Measurements from ENCODE around the gene IL12RB1.

IL12RB1 gene

DNA sequence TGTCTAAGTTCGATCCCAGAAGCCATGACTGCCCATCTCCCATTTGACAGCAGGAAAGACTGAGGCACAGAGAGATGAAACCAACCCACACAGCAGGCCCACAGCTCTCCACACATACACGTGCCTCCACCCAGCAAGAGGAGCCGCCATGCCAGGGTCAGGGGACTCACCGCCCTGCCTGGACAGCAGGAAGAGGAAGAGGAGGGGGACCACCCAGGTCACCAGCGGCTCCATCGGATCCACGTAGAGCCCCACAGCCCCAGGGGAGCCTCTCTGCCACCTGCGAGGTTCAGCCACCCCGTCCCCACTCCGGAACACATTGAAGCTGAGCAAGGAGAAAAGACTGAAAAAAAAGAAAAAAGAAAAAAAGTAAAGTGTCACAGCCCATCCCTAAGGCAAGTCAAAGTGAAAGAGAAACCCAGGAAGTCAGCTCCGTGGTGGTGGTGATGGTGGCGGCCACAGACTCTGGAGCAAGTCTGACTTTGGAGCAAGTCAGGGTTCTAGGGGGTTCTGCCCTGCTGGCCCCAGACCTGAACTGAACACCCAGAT lies at the start of gene IL12RB1:
TSS of gene IL12RB1 (minus strand) at position 345 of the 549 bp plus-strand sequence. CDS start at position 234, 111 bp downstream.
- peak; percentile 48 to 70 for DNase-seq
- H3K4me3 Mint-ChIP-seq, result peak within 1 kb of the TSS; percentile 94 to 98

DNA sequence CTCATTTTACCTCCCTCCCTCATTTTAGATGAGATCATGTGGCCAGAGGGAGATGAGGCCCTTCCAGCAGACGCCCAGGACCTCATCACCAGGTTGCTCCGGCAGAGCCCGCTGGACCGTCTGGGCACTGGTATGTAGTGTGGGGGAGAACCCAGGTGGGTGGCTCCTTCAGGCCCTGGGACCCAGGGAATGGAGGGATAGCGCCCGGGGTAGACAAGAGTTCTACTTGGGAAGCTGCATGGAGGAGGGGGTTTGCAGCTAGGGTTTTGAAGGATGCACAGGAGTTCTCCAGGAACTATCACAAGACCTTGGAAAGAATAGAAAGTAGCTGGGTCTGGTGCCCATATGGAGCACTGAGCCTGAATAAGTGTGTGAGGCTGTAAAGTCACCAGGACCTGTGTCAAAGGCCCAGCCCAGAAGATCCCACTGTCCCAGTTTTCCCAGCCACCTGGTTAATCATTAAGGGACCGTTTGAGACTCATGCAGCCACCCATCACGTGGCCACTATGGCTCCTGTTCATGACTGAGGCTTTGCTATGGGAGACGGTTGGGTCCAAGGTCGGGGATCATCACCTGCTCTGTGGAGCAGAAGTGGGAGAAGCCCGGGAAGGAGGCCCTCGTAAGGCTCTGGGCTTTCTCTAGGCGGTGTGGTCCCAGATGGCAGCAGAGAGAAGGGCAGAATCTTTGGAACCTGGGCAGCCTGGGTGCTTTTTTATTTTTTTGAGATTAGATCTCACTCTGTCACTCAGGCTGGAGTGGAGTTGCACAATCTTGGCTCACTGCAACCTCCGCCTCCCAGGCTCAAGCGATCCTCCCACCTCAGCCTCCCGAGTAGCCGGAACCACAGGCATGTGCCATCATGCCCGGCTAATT lies 49.2 kb upstream of the IL12RB1 start:
- Mint-ChIP-seq H3K27me3 (no peaks in the 10 kb centered on the region), H3K9me3 (peaks cover 0 to 6% of the 10 kb centered on the region in 2 donors), H3K4me1 (no peaks in the 10 kb centered on the region), H3K4me3 (no peak overlapping the region), H3K27ac (no peak overlapping the region)
- no peak for ATAC-seq
- no peak for DNase-seq

More for the DNA sequence above, at the start of gene IL12RB1:
- H3K9me3 Mint-ChIP-seq, result peaks cover 10% of the 10 kb centered on the region in 2 donors
- H3K27ac Mint-ChIP-seq, result peak within 1 kb of the TSS; percentile 96 to 98
- ATAC-seq, result peak; percentile 65
- H3K27me3 Mint-ChIP-seq, result no peaks in the 10 kb centered on the region
- peaks cover 69% of the 10 kb centered on the region for H3K4me1 Mint-ChIP-seq

DNA sequence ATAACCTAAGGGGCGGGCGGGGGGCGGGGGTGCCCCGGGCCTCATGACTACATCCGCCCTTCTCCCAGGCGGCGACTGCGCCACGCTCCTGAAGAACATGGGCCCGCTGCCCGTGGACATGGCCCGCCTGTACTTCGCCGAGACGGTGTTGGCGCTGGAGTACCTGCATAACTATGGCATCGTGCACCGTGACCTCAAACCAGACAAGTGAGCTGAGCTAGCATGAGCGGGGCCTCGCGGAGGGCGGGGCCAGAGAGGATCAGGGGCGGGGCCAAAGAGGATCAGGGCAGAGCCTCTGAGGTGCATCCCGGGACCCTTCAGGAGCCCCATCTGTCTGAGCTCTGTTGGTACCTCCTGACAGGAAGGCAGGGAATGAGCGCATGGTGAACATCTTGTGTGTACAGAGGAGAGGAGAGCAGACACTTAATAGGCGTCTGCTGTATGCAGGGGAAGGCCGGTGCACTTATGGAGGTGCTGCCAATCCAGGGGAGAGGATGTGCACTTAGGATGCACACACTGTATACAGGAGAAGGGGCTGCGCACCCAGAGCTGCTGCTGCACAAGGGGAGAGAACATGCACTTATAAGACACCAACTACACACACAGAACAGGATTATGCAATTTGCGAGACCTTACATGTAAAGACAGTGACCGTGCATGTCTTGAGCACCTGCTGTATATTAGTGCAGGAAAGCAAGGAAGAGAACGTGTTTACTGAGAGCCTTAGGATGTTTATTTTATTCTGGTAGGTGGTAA lies 45.3 kb upstream of the IL12RB1 start:
- Mint-ChIP-seq H3K27ac (no peak overlapping the region), H3K4me1 (peaks cover 7% of the 10 kb centered on the region)
- no peak for ATAC-seq

DNA sequence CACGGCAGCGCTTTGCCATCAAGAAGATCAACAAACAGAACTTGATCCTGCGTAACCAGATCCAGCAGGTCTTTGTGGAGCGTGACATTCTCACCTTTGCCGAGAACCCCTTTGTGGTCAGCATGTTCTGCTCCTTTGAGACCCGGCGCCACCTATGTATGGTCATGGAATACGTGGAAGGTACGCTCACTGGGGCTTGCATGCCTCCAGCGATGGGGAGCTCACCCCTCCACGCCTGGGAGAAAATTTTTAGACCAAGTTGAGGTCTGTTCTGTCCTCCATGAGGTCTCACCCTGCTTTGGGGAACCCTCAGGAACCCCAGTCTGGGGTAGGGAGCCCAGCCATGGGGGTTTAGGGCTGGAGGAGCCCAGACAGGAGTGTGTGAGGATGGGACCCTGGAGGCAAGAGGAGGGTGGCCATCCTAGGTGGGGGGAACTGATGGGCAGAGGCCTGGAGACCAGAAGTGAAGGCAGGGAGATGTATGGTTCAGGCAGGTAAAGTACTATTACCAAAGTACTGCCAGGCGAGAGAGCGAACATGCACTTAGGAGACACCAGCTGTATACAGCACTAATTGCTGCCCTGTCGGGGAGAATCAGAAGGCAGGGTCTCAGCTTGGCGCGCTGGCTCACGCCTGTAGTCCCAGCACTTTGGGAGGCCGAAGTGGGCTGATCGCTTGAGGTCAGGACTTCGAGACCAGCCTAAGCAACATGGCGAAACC lies 43.9 kb upstream of the IL12RB1 start:
- Mint-ChIP-seq H3K4me1 (peaks cover 7% of the 10 kb centered on the region), H3K27ac (peak overlapping the region in 1 of 2 donors; percentile 28), H3K27me3 (no peaks in the 10 kb centered on the region), H3K9me3 (no peaks in the 10 kb centered on the region), H3K4me3 (no peak overlapping the region)
- DNase-seq, result no peak
- no peak for ATAC-seq

More for the DNA sequence above, 45.3 kb upstream of the IL12RB1 start:
- Mint-ChIP-seq H3K27me3 (no peaks in the 10 kb centered on the region), H3K4me3 (no peak overlapping the region), H3K9me3 (no peaks in the 10 kb centered on the region)
- DNase-seq, result no peak

DNA sequence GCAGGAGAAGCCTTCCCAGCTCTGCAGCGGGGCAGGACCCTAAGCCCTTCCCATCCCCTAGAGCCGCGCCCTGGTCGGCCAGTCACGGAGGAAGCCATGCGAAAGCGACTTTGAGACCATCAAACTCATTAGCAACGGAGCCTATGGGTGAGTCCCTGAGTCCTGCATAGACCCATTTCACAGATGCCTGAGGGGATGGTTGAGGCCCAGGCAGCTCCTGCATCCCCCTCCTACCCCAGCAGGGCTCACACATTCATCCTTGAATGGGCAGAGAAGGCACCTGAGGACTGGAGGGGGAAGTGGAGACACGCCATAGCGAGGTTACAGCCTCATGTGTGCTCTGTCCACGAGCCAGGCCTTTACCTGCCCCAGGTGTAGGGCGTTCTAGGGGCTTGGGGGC lies 42.1 kb upstream of the IL12RB1 start:
- ATAC-seq (no peak), DNase-seq (no peak)
- no peak overlapping the region for H3K4me3 Mint-ChIP-seq
- peaks cover 7% of the 10 kb centered on the region for H3K4me1 Mint-ChIP-seq
- no peaks in the 10 kb centered on the region for H3K9me3 Mint-ChIP-seq
- no peak overlapping the region for H3K27ac Mint-ChIP-seq
- H3K27me3 Mint-ChIP-seq, result no peaks in the 10 kb centered on the region

GRCh38 chr19:18128044-18128443 lies 41.3 kb upstream of the IL12RB1 start:
- Mint-ChIP-seq H3K27me3 (no peaks in the 10 kb centered on the region), H3K27ac (no peak overlapping the region), H3K9me3 (no peaks in the 10 kb centered on the region), H3K4me3 (no peak overlapping the region), H3K4me1 (peaks cover 7% of the 10 kb centered on the region)
- ATAC-seq (peak; percentile 76), DNase-seq (no peak)

DNA sequence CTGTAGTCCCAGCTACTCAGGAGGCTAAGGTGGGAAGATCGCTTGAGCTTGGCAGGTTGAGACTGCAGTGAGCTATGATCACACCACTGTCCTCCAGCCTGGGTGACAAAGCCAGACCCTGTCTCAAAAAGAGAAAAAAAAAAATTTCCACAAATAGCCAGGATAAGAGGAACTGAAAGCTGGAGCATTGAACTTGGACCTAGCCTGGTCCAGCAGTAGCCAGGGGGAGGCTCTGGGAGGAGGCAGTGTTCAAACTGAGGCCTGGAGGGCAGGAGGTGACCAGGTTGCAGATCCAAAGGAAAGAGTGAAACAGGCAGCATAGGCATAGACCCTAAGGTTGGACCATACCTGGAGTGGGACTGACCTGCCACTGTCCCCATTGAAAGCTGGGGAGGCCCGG lies 39.4 kb upstream of the IL12RB1 start:
- ATAC-seq, result no peak
- peaks cover 7% of the 10 kb centered on the region for H3K4me1 Mint-ChIP-seq

DNA sequence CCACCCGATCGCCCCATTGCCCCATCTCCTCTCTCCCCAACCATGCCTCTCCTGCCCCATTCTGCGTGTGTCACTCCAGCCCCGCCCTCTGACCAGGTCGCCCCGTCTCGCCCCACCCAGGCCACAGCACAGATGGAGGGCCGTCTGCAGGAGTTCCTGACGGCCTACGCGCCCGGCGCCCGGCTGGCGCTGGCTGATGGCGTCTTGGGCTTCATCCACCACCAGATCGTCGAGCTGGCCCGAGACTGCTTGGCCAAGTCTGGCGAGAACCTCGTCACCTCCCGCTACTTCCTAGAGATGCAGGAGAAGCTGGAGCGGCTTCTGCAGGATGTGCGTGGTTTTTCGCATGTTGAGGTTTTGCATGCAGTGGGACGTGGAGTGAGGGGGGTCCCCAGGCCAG lies 37.1 kb upstream of the IL12RB1 start:
- no peaks in the 10 kb centered on the region for H3K9me3 Mint-ChIP-seq
- peaks cover 28% of the 10 kb centered on the region for H3K4me1 Mint-ChIP-seq
- H3K4me3 Mint-ChIP-seq, result no peak overlapping the region
- H3K27me3 Mint-ChIP-seq, result no peaks in the 10 kb centered on the region
- no peak overlapping the region for H3K27ac Mint-ChIP-seq
- ATAC-seq (no peak), DNase-seq (no peak)

More for the DNA sequence above, 39.4 kb upstream of the IL12RB1 start:
- Mint-ChIP-seq H3K9me3 (no peaks in the 10 kb centered on the region), H3K4me3 (no peak overlapping the region), H3K27me3 (no peaks in the 10 kb centered on the region), H3K27ac (peak overlapping the region; percentile 25 to 85)
- no peak for DNase-seq

DNA sequence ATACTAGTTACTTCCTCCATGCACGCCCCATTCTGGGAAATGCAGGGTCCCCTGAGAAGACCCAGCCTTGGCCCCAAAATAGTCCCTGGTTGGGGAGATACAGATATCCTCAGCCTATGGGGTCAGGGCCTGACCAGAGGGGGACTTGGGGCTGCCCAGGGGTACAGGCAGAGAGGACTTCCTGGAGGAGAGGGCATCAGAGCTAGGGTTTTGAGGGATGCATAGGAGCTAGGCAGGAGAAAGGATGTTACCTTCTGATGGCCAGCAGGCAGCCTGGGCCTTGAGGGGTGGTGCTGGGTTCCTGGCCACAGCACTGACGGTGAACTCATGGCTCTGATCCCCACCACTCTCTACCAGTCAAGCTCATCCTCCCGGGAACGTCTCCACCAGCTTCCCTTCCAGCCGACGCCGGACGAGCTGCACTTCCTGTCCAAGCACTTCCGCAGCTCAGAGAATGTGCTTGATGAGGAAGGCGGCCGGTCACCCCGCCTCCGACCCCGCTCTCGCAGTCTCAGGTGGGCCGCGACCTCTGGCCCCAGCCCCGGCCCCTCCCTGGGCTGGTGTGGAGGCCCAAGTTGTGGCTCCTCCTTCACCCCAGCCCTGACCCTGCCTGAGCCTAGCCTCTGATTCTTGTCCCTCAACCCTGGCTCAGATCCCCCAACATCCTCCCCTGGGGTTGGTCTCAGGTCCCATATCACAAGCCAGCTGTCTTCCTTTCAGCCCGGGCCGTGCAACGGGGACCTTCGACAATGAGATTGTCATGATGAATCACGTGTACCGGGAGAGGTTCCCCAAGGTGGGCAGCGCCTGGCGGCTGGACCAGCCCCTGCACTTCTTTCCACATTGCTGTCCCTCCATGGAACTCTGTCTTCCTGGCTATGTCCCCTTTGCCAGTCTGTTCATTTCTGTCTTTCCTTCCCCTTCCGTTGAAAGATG lies 36.4 kb upstream of the IL12RB1 start:
- Mint-ChIP-seq H3K4me1 (peaks cover 30% of the 10 kb centered on the region), H3K27ac (peak overlapping the region in 1 of 2 donors; percentile 67), H3K4me3 (no peak overlapping the region), H3K9me3 (no peaks in the 10 kb centered on the region), H3K27me3 (no peaks in the 10 kb centered on the region)
- ATAC-seq (no peak), DNase-seq (no peak)

DNA sequence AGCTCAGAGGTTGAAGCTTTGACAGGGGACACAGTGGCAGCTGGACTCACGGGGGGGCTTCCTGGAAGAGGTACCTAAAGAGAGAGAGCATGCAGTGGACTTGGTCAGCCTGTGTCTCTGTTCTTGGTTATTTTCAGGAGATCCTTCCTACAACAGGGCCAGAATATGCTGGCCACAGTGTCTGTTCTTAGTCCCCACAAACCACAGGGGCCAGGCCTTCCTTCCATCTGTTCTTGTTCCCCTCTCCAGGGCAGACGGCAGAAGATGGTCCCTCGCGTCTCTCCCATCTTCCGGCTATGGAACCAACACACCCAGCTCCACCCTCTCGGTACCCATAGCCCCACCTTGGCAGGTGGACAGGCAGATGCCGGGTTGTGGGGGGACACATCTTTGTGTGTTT lies 35.7 kb upstream of the IL12RB1 start:
- H3K27ac Mint-ChIP-seq, result peak overlapping the region in 1 of 2 donors; percentile 88
- ATAC-seq (no peak), DNase-seq (no peak)
- no peak overlapping the region for H3K4me3 Mint-ChIP-seq
- H3K9me3 Mint-ChIP-seq, result no peaks in the 10 kb centered on the region
- peaks cover 33% of the 10 kb centered on the region for H3K4me1 Mint-ChIP-seq
- no peaks in the 10 kb centered on the region for H3K27me3 Mint-ChIP-seq

DNA sequence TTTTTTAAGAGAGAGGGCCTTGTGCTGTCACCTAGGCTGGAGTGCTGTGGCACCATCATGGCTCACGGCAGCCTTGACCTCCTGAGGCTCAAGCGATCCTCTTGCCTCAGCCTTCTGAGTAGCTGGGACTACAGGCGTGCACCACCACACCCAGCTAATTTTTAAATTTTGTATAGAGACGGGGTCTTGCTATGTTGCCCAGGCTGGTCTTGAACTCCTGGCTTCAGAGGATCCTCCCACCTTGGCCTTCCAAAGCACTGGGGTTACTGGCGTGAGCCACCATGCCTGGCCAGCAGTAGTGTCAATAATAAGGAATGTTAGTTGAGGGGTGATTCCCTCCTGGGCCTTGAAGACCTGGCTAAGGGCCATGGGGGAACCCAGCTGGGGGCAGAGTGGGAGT lies 34.4 kb upstream of the IL12RB1 start:
- ATAC-seq (no peak), DNase-seq (no peak)
- Mint-ChIP-seq H3K27ac (no peak overlapping the region), H3K4me1 (peaks cover 38% of the 10 kb centered on the region), H3K4me3 (no peak overlapping the region), H3K9me3 (no peaks in the 10 kb centered on the region), H3K27me3 (no peaks in the 10 kb centered on the region)

DNA sequence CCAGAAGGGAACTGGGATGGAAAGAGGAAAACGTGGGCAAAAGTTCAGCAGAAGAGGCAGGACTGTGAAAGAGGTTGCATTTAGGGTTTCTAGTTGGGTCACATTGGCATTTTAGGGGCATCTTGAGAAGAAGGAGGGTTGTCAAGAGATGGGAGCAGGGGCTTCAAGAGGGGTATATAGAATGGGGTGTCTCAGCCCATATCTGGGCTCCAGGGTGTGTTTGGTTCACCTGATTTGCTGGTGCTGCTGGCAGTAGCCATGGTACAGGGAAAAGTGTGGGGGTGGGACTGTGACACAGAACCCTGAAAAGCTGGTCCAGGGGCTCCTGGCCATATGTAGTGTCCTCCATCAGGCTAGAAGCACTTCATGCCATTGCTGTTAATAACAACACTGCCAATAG lies 33.4 kb upstream of the IL12RB1 start:
- H3K4me3 Mint-ChIP-seq, result peak overlapping the region; percentile 81 to 93
- ATAC-seq (no peak), DNase-seq (no peak)
- no peaks in the 10 kb centered on the region for H3K27me3 Mint-ChIP-seq
- H3K4me1 Mint-ChIP-seq, result peaks cover 45% of the 10 kb centered on the region
- H3K27ac Mint-ChIP-seq, result peak overlapping the region; percentile 7 to 97
- no peaks in the 10 kb centered on the region for H3K9me3 Mint-ChIP-seq

- Mint-ChIP-seq H3K4me3 (peak overlapping the region; percentile 81 to 93), H3K27ac (peak overlapping the region; percentile 7 to 97), H3K9me3 (no peaks in the 10 kb centered on the region), H3K4me1 (peaks cover 49% of the 10 kb centered on the region), H3K27me3 (no peaks in the 10 kb centered on the region)
- peak; percentile 63 for ATAC-seq
- peak; percentile 45 to 63 for DNase-seq
Measured at GRCh38 chr19:18119717-18120105, 33.0 kb upstream of the IL12RB1 start.

- ATAC-seq, result peak; percentile 57
- no peaks in the 10 kb centered on the region for H3K27me3 Mint-ChIP-seq
- H3K4me1 Mint-ChIP-seq, result peaks cover 52% of the 10 kb centered on the region
- peak overlapping the region; percentile 81 to 93 for H3K4me3 Mint-ChIP-seq
- no peaks in the 10 kb centered on the region for H3K9me3 Mint-ChIP-seq
- DNase-seq, result peak; percentile 41 to 50
- H3K27ac Mint-ChIP-seq, result peak overlapping the region; percentile 91 to 97
Measured at GRCh38 chr19:18119013-18119716, 32.4 kb upstream of the IL12RB1 start.

All from stimulated activated naive CD8-positive, alpha-beta T cell treated with anti-CD3 and anti-CD28 coated beads, Interleukin-15, amount 100 ng/mL, for 72 hours (primary cell).